Measurements from ENCODE around the gene RUNX3.

- TF ChIP-seq POLR2AphosphoS5 (IDR thresholded peaks at IDR 0.05): no peak
- TF ChIP-seq CTCF (IDR thresholded peaks at IDR 0.05): no peak
Measured at GRCh38 chr1:24972221-24972914, 42.3 kb upstream of the RUNX3 start.
